ENCODE results near the gene TIGAR.
A peak's percentile ranks its signal among the peaks of the same experiment; 100 is the strongest.

TIGAR gene

DNA sequence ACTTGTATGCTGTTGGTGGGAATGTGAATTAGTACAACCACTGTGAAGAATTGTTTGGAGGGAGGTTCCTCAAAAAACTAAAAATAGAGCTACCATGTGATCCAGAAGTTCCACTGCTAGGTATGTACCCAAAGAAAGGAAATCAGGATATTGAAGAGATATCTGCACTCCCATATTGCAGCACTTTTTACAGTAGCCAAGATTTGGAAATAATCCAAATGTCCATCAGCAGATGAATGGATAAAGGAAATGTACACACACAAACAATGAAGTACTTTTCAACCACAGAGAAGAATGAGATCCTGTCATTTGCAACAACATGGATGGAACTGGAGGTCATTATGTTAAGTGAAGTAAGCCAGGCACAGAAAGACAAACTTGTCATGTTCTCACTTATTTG, 25.9 kb downstream of the TIGAR start:
- H3K27me3 ChIP-seq (replicated peaks in 2 of 5; ENCODE audit: control insufficient read depth in 4 of 5, insufficient read depth in 5 of 5, low read length in 4 of 5), result no peaks in the 10 kb centered on the region
- DNase-seq, result no peak
- peaks cover 0 to 8% (median 0%) of the 10 kb centered on the region in 4 experiments for H3K36me3 ChIP-seq (ENCODE audit: control insufficient read depth in 4 of 4, insufficient read depth in 4 of 4, low read length in 3 of 4)
- no peak overlapping the region for H3K27ac ChIP-seq (ENCODE audit: insufficient read depth in 1 of 2, low read depth in 1 of 2, low read length in 2 of 2, poor library complexity in 1 of 2, severe bottlenecking in 2 of 2)
- H3K4me1 ChIP-seq (ENCODE audit: control extremely low read depth in 1 of 4, control insufficient read depth in 4 of 4, insufficient read depth in 4 of 4, low read length in 3 of 4), result no peaks in the 10 kb centered on the region
- H3K4me3 ChIP-seq (ENCODE audit: control insufficient read depth in 1 of 7, extremely low read depth in 1 of 7, insufficient read depth in 4 of 7, low read depth in 2 of 7, low read length in 6 of 7), result no peak overlapping the region
- ChIA-PET POLR2A (no interaction called here), CTCF (no interaction called here)
- H3K9me3 ChIP-seq (ENCODE audit: control extremely low read depth in 1 of 5, control insufficient read depth in 4 of 5, insufficient read depth in 2 of 5, low read depth in 1 of 5, low read length in 4 of 5), result no peaks in the 10 kb centered on the region

DNA sequence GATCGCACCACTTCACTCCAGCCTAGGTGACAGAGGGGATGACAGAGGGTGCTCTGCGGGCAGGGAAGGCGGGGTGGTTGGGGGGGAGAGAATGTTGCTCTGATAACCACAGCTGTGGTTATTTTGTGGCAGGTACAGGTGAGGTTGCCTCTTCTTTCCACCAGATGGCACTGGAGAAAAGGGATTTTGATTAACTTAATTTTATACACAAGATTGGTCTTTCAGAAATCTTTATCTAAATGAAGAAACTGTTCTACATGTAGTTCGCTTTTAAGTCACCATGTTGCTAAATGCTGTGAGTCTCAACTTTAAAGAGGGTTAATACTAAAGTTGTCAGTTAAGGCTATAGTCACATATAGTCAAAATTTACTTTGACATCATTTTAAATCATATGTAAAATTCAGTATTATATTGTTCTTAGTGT, 32.8 kb downstream of the TIGAR start:
- peaks cover 0 to 16% (median 0%) of the 10 kb centered on the region in 4 experiments for H3K36me3 ChIP-seq (ENCODE audit: control insufficient read depth in 4 of 4, insufficient read depth in 4 of 4, low read length in 3 of 4)

DNA sequence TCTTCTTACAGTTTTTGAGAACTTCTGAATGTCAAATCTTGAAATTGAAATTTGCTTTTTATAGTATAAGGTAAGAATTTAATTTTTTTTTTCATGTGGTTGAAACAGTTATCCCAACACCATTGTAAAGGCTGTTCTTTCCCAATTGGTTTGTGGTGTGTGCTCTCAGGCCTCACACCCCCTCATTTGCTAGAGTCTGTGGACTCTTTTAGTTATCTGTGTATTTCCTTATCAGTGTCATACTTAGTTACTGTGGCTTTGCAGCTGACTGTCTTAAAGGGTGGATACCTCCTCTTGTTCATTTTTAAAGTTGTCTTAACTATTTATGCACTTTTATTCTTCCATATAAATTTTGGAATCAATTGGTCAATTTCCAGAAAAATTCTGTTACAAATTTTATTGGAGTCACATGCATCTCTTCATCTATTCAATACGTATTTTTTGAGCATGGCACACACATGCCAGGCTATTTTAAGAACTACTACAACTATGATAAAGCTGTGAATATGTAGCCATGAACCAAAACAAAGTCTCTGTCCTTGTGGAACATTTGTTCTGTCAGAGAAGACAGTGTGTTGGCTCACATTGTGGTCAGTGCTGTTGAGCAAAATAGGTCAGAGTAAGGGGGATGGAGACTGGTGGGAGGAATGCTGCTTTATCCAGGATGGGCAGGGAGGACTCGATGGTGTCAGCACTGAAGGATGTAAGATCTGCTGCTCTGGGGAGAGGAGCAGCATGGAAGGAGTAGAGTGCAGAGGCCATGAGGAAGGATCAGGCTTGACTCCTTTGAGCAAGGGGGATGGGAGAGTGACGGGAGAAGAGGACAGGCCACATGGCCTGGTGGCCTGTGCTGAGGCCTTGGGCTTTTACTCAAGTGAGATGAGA, 34.4 kb downstream of the TIGAR start:
- Histone ChIP-seq H3K9me3 (ENCODE audit: control extremely low read depth in 1 of 5, control insufficient read depth in 4 of 5, insufficient read depth in 2 of 5, low read depth in 1 of 5, low read length in 4 of 5) (peaks cover 0 to 5% (median 0%) of the 10 kb centered on the region in 5 experiments), H3K4me3 (ENCODE audit: control insufficient read depth in 1 of 7, extremely low read depth in 1 of 7, insufficient read depth in 4 of 7, low read depth in 2 of 7, low read length in 6 of 7) (no peak overlapping the region), H3K4me1 (ENCODE audit: control extremely low read depth in 1 of 4, control insufficient read depth in 4 of 4, insufficient read depth in 4 of 4, low read length in 3 of 4) (no peaks in the 10 kb centered on the region), H3K36me3 (ENCODE audit: control insufficient read depth in 4 of 4, insufficient read depth in 4 of 4, low read length in 3 of 4) (peaks cover 0 to 11% (median 0%) of the 10 kb centered on the region in 4 experiments), H3K27me3 (replicated peaks in 2 of 5; ENCODE audit: control insufficient read depth in 4 of 5, insufficient read depth in 5 of 5, low read length in 4 of 5) (no peaks in the 10 kb centered on the region), H3K27ac (ENCODE audit: insufficient read depth in 1 of 2, low read depth in 1 of 2, low read length in 2 of 2, poor library complexity in 1 of 2, severe bottlenecking in 2 of 2) (no peak overlapping the region)
- ChIA-PET POLR2A (no interaction called here), CTCF (no interaction called here)
- DNase-seq, result peak in 1 of 3 donors; percentile 13
- WGBS (ENCODE audit: insufficient coverage), result 98% methylated on average over 3 of the region's 3 CpGs

More for the DNA sequence above, 32.8 kb downstream of the TIGAR start:
- no peaks in the 10 kb centered on the region for H3K4me1 ChIP-seq (ENCODE audit: control extremely low read depth in 1 of 4, control insufficient read depth in 4 of 4, insufficient read depth in 4 of 4, low read length in 3 of 4)
- H3K27ac ChIP-seq (ENCODE audit: insufficient read depth in 1 of 2, low read depth in 1 of 2, low read length in 2 of 2, poor library complexity in 1 of 2, severe bottlenecking in 2 of 2), result no peak overlapping the region
- no peaks in the 10 kb centered on the region for H3K9me3 ChIP-seq (ENCODE audit: control extremely low read depth in 1 of 5, control insufficient read depth in 4 of 5, insufficient read depth in 2 of 5, low read depth in 1 of 5, low read length in 4 of 5)
- POLR2A ChIA-PET, result interaction anchor here (1.1 kb wide), 1 partner anchor 404 kb away, joined by 3 read pairs; no protein-coding TSS in a partner anchor
- DNase-seq, result peak; percentile 25 to 59 (median 53)
- CTCF ChIA-PET, result interaction anchor here (1.0 kb wide), 1 partner anchor 172 kb away, joined by 3 read pairs; no protein-coding TSS in a partner anchor
- WGBS (ENCODE audit: insufficient coverage), result 38% methylated on average over 2 of the region's 4 CpGs
- H3K4me3 ChIP-seq (ENCODE audit: control insufficient read depth in 1 of 7, extremely low read depth in 1 of 7, insufficient read depth in 4 of 7, low read depth in 2 of 7, low read length in 6 of 7), result no peak overlapping the region
- H3K27me3 ChIP-seq (replicated peaks in 2 of 5; ENCODE audit: control insufficient read depth in 4 of 5, insufficient read depth in 5 of 5, low read length in 4 of 5), result no peaks in the 10 kb centered on the region

DNA sequence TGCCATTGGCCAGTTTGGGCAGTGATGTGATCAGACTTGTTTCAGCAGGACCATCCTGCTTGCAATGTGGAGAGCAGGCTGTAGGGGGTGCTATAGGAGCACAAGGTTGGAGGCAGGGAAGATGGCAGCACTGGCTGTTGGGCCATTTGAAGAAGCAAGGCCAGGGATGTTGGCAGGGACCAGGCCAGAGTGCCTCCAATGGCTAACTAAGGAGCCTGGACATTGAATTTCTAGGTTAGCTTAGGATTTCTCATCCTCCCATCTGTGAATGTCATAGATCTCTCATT, 35.0 kb downstream of the TIGAR start:
- Histone ChIP-seq H3K36me3 (ENCODE audit: control insufficient read depth in 4 of 4, insufficient read depth in 4 of 4, low read length in 3 of 4) (peaks cover 0 to 11% (median 0%) of the 10 kb centered on the region in 4 experiments), H3K4me1 (ENCODE audit: control extremely low read depth in 1 of 4, control insufficient read depth in 4 of 4, insufficient read depth in 4 of 4, low read length in 3 of 4) (no peaks in the 10 kb centered on the region), H3K4me3 (ENCODE audit: control insufficient read depth in 1 of 7, extremely low read depth in 1 of 7, insufficient read depth in 4 of 7, low read depth in 2 of 7, low read length in 6 of 7) (no peak overlapping the region), H3K27me3 (replicated peaks in 2 of 5; ENCODE audit: control insufficient read depth in 4 of 5, insufficient read depth in 5 of 5, low read length in 4 of 5) (no peaks in the 10 kb centered on the region), H3K27ac (ENCODE audit: insufficient read depth in 1 of 2, low read depth in 1 of 2, low read length in 2 of 2, poor library complexity in 1 of 2, severe bottlenecking in 2 of 2) (no peak overlapping the region), H3K9me3 (ENCODE audit: control extremely low read depth in 1 of 5, control insufficient read depth in 4 of 5, insufficient read depth in 2 of 5, low read depth in 1 of 5, low read length in 4 of 5) (peaks cover 0 to 5% (median 0%) of the 10 kb centered on the region in 5 experiments)
- ChIA-PET POLR2A (no interaction called here), CTCF (no interaction called here)
- peak; percentile 34 to 65 (median 48) for DNase-seq

DNA sequence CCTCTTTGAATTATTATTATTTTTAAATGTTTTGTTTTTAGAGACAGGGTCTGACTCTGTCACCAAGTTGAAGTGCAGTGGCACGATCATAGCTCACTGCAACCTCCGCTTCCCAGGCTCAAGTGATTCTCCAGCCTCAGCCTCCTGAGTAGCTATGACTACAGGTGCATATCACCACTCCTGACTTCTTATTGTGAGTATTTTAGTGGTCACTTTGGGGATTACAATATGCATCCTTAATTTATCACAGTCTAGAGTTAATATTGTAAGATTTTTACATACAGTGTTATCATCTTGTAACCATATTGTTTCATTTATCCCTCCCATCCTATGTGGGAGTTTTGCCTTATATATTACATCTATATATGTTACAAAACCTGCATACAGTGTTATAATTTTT, 45.1 kb downstream of the TIGAR start:
- Histone ChIP-seq H3K4me3 (ENCODE audit: control insufficient read depth in 1 of 7, extremely low read depth in 1 of 7, insufficient read depth in 4 of 7, low read depth in 2 of 7, low read length in 6 of 7) (no peak overlapping the region), H3K27me3 (replicated peaks in 2 of 5; ENCODE audit: control insufficient read depth in 4 of 5, insufficient read depth in 5 of 5, low read length in 4 of 5) (peaks cover 0 to 13% (median 7%) of the 10 kb centered on the region in 5 experiments), H3K36me3 (ENCODE audit: control insufficient read depth in 4 of 4, insufficient read depth in 4 of 4, low read length in 3 of 4) (no peaks in the 10 kb centered on the region), H3K4me1 (ENCODE audit: control extremely low read depth in 1 of 4, control insufficient read depth in 4 of 4, insufficient read depth in 4 of 4, low read length in 3 of 4) (no peaks in the 10 kb centered on the region), H3K9me3 (ENCODE audit: control extremely low read depth in 1 of 5, control insufficient read depth in 4 of 5, insufficient read depth in 2 of 5, low read depth in 1 of 5, low read length in 4 of 5) (no peaks in the 10 kb centered on the region), H3K27ac (ENCODE audit: insufficient read depth in 1 of 2, low read depth in 1 of 2, low read length in 2 of 2, poor library complexity in 1 of 2, severe bottlenecking in 2 of 2) (no peak overlapping the region)
- WGBS (ENCODE audit: insufficient coverage), result 100% methylated on average over 2 of the region's 2 CpGs
- ChIA-PET POLR2A (no interaction called here), CTCF (no interaction called here)
- no peak for DNase-seq

DNA sequence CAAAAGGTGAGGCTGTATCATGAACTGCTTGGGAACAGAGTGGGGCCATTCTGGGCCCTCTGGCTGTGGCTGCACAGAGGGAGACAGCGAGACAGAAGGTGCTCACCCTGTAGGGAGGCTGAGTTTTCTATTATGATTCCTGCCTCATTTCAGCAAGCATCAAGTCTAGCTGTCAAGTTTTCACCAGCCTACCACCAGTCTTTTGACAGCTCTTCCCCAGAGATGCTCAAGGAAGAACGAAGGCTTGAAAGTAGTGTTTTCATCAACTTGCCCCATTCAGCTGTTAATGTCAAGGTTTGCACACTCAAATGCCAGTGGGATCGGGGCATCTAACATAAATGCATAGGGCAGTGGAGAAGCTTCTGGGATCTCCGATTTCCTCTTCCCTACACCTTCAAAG, 48.5 kb downstream of the TIGAR start:
- Histone ChIP-seq H3K4me3 (ENCODE audit: control insufficient read depth in 1 of 7, extremely low read depth in 1 of 7, insufficient read depth in 4 of 7, low read depth in 2 of 7, low read length in 6 of 7) (no peak overlapping the region), H3K9me3 (ENCODE audit: control extremely low read depth in 1 of 5, control insufficient read depth in 4 of 5, insufficient read depth in 2 of 5, low read depth in 1 of 5, low read length in 4 of 5) (no peaks in the 10 kb centered on the region), H3K36me3 (ENCODE audit: control insufficient read depth in 4 of 4, insufficient read depth in 4 of 4, low read length in 3 of 4) (no peaks in the 10 kb centered on the region), H3K4me1 (ENCODE audit: control extremely low read depth in 1 of 4, control insufficient read depth in 4 of 4, insufficient read depth in 4 of 4, low read length in 3 of 4) (no peaks in the 10 kb centered on the region), H3K27ac (ENCODE audit: insufficient read depth in 1 of 2, low read depth in 1 of 2, low read length in 2 of 2, poor library complexity in 1 of 2, severe bottlenecking in 2 of 2) (no peak overlapping the region), H3K27me3 (replicated peaks in 2 of 5; ENCODE audit: control insufficient read depth in 4 of 5, insufficient read depth in 5 of 5, low read length in 4 of 5) (peaks cover 0 to 13% (median 7%) of the 10 kb centered on the region in 5 experiments)
- CTCF ChIA-PET, result interaction anchor here (0.6 to 1.5 kb wide), 2 partner anchors 14 to 182 kb away, joined by 3 read pairs; no protein-coding TSS in a partner anchor
- POLR2A ChIA-PET, result no interaction called here
- 100% methylated on average over 2 of the region's 4 CpGs for WGBS (ENCODE audit: insufficient coverage)
- no peak for DNase-seq

DNA sequence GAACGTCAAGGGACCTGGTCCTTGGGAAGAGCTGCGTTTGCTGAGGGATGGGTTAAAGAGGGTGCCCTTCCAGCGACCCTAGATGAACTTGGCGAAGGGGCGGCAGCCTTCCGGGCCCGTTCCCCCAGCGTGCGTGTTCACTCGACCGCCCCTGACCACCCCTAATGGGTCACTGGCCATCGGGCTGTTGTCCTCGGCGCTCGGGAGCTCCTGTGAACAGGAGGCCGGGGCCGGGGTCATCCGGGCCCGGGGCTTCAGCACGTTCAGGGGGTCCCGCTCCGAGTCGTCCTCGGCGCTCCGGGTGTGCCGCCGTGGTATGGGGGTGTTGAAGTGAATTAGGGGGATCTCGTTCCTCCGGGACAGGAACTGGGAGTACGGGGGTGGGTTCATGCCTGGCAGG, 49.3 kb downstream of the TIGAR start:
- H3K27me3 ChIP-seq (replicated peaks in 2 of 5; ENCODE audit: control insufficient read depth in 4 of 5, insufficient read depth in 5 of 5, low read length in 4 of 5), result peaks cover 0 to 18% (median 11%) of the 10 kb centered on the region in 5 experiments
- ChIA-PET CTCF (interaction anchor here (0.6 kb wide), 1 partner anchor 181 kb away, joined by 3 read pairs; no protein-coding TSS in a partner anchor), POLR2A (no interaction called here)
- no peak overlapping the region for H3K4me3 ChIP-seq (ENCODE audit: control insufficient read depth in 1 of 7, extremely low read depth in 1 of 7, insufficient read depth in 4 of 7, low read depth in 2 of 7, low read length in 6 of 7)
- 96% methylated on average over 24 of the region's 31 CpGs for WGBS (ENCODE audit: insufficient coverage)
- DNase-seq, result no peak
- no peak overlapping the region for H3K27ac ChIP-seq (ENCODE audit: insufficient read depth in 1 of 2, low read depth in 1 of 2, low read length in 2 of 2, poor library complexity in 1 of 2, severe bottlenecking in 2 of 2)
- no peaks in the 10 kb centered on the region for H3K36me3 ChIP-seq (ENCODE audit: control insufficient read depth in 4 of 4, insufficient read depth in 4 of 4, low read length in 3 of 4)
- no peaks in the 10 kb centered on the region for H3K4me1 ChIP-seq (ENCODE audit: control extremely low read depth in 1 of 4, control insufficient read depth in 4 of 4, insufficient read depth in 4 of 4, low read length in 3 of 4)
- no peaks in the 10 kb centered on the region for H3K9me3 ChIP-seq (ENCODE audit: control extremely low read depth in 1 of 5, control insufficient read depth in 4 of 5, insufficient read depth in 2 of 5, low read depth in 1 of 5, low read length in 4 of 5)

All from common myeloid progenitor, CD34-positive (primary cell).